ENCODE measurements around the gene EFTUD2. TPM values are rescaled to one million over a fixed set of nuclear protein-coding genes. Genes with fewer than 3 reads are reported as not detected.

The EFTUD2 gene
- total and polyA plus RNA-seq, 2 of the 8 experiments (the other 6 are each of a cell fraction or from before 2014, with no cell fraction given), result 118 to 195 TPM

DNA sequence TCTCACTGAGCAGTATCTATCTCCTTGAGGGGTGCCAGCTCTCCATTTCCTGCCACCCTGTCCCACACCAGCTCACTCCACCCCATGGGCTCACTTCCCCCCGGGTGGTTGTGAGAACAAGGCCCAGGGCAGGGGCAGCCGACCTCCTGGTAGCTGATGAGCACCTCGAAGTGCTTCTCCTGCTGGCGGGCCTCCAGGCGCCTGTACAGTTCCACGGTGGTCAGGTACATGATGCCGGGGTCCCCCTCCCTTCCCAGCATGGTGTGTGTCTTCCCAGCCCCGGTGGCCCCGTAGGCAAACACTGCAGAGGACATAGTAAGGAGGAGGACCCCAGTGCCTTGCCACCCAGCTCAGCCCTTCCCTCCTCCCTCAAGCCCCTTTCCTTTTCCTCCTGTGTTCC is 35.9 kb upstream of the EFTUD2 start:
- Histone ChIP-seq H3K4me2 (ENCODE audit: insufficient read depth in 1 of 2, low read depth in 2 of 2, low read length in 2 of 2) (no peak overlapping the region), H3K4me3 (ENCODE audit: extremely low read depth in 1 of 4, insufficient read depth in 2 of 4, low read depth in 3 of 4, low read length in 4 of 4) (no peak overlapping the region), H3K36me3 (ENCODE audit: control insufficient read depth in 2 of 4, insufficient read depth in 4 of 4, low read length in 3 of 4) (peaks cover 17 to 51% (median 41%) of the 10 kb centered on the region in 4 experiments; a peak in 7 of 8 replicates), H3K9me3 (ENCODE audit: insufficient read depth in 2 of 2, low read depth in 1 of 2, low read length in 1 of 2) (no peaks in the 10 kb centered on the region), H4K20me1 (replicated peaks in 1 of 2; ENCODE audit: control insufficient read depth in 1 of 2, insufficient read depth in 2 of 2, low read length in 2 of 2) (peaks cover 0 to 11% of the 10 kb centered on the region in 2 experiments), H3K14ac (ENCODE audit: insufficient read length) (no peak overlapping the region), H2AK5ac (ENCODE audit: low read depth, low read length) (no peak overlapping the region), H3K27ac (ENCODE audit: low read depth, low read length) (no peak overlapping the region), H3K56ac (replicated peaks; ENCODE audit: insufficient read length, low read depth, low read length) (no peak overlapping the region), H3K23ac (ENCODE audit: insufficient read length) (no peak overlapping the region), H2AFZ (ENCODE audit: low read length) (no peak overlapping the region), H2BK15ac (ENCODE audit: low read length) (no peak overlapping the region), H3K27me3 (replicated peaks in 1 of 4; ENCODE audit: control insufficient read depth in 3 of 4, extremely low read depth in 1 of 4, insufficient read depth in 3 of 4, low read length in 3 of 4) (no peaks in the 10 kb centered on the region), H2BK20ac (ENCODE audit: low read length) (no peak overlapping the region), H3K4me1 (replicated peaks in 1 of 4; ENCODE audit: control insufficient read depth in 3 of 4, insufficient read depth in 4 of 4, low read length in 3 of 4) (no peaks in the 10 kb centered on the region), H3K79me2 (ENCODE audit: control insufficient read depth in 1 of 2, insufficient read depth in 2 of 2, low read length in 2 of 2) (peaks cover 0 to 13% of the 10 kb centered on the region in 2 experiments; a peak in 2 of 4 replicates), H3K79me1 (ENCODE audit: low read depth, low read length) (peaks cover 2% of the 10 kb centered on the region; the same call in 1 of the 2 replicates), H4K5ac (ENCODE audit: insufficient read length, low read depth, low read length) (no peak overlapping the region), H4K8ac (ENCODE audit: extremely low read depth, insufficient read depth, low read length) (no peak overlapping the region), H3K9ac (replicated peaks in 1 of 4; ENCODE audit: extremely low read depth in 1 of 4, low read depth in 3 of 4, low read length in 3 of 4) (no peak overlapping the region), H3K23me2 (ENCODE audit: low read depth, low read length) (no peaks in the 10 kb centered on the region), H2BK120ac (replicated peaks; ENCODE audit: low read depth, low read length) (no peak overlapping the region), H4K91ac (replicated peaks; ENCODE audit: insufficient read length, low read length) (no peak overlapping the region), H3K4ac (replicated peaks; ENCODE audit: insufficient read length, low read depth, low read length) (no peak overlapping the region), H2BK12ac (ENCODE audit: low read depth, low read length) (no peak overlapping the region), H2BK5ac (ENCODE audit: low read depth, low read length) (no peak overlapping the region), H3K18ac (ENCODE audit: extremely low read depth, low read length) (no peak overlapping the region)
- ChIA-PET POLR2A (ENCODE audit: partially characterized antibody) (interaction anchor here (1.3 to 1.7 kb wide), 2 partner anchors 9 to 12 kb away, joined by 3 to 6 read pairs; partner anchors contain the start of gene KIF18B), CTCF (ENCODE audit: partially characterized antibody) (interaction anchor here (0.6 to 1.6 kb wide), 5 partner anchors 27 to 1903 kb away, joined by 3 to 5 read pairs (median 3); partner anchors contain the start of gene ACBD4)
- DNase-seq (ENCODE audit: low read depth in 1 of 2, low spot score in 2 of 2) (no peak), FAIRE-seq (no peak)
- WGBS, 2 experiments (ENCODE audit: extremely low coverage in 1 of 2, insufficient coverage in 1 of 2, insufficient read length in 1 of 2, insufficient replicate concordance in 2 of 2, low coverage in 1 of 2, low lambda C conversion rate in 2 of 2, missing lambda C conversion rate in 1 of 2), result 97% methylated on average over 9 of the region's 9 CpGs; no CpG with 5 or more reads in 1 of the 2 experiments
- no peak for TF ChIP-seq KDM5A (IDR thresholded peaks at IDR 0.05; ENCODE audit: low read length)
- TF ChIP-seq GABPA (IDR thresholded peaks at IDR 0.05; ENCODE audit: borderline replicate concordance, insufficient read depth, low read length), result no peak
- no peak for TF ChIP-seq SP4 (IDR thresholded peaks at IDR 0.05; ENCODE audit: low read length)
- no peak for TF ChIP-seq CREB1 (IDR thresholded peaks at IDR 0.05)
- TF ChIP-seq, protein P1, sequence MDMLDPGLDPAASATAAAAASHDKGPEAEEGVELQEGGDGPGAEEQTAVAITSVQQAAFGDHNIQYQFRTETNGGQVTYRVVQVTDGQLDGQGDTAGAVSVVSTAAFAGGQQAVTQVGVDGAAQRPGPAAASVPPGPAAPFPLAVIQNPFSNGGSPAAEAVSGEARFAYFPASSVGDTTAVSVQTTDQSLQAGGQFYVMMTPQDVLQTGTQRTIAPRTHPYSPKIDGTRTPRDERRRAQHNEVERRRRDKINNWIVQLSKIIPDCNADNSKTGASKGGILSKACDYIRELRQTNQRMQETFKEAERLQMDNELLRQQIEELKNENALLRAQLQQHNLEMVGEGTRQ (IDR thresholded peaks at IDR 0.05; ENCODE audit: low read length), result no peak
- no peak for TF ChIP-seq TCF12 (IDR thresholded peaks at IDR 0.05; ENCODE audit: low read depth, low read length)
- TF ChIP-seq, protein P2, sequence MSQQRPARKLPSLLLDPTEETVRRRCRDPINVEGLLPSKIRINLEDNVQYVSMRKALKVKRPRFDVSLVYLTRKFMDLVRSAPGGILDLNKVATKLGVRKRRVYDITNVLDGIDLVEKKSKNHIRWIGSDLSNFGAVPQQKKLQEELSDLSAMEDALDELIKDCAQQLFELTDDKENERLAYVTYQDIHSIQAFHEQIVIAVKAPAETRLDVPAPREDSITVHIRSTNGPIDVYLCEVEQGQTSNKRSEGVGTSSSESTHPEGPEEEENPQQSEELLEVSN (IDR thresholded peaks at IDR 0.05), result no peak
- no peak for TF ChIP-seq PHF8 (conservative IDR thresholded peaks at IDR 0.05; ENCODE audit: low read depth, low read length)
- no peak for TF ChIP-seq CBX8 (IDR thresholded peaks at IDR 0.05; ENCODE audit: borderline replicate concordance, low read depth, low read length)
- no peak for TF ChIP-seq YY1 (IDR thresholded peaks at IDR 0.05; ENCODE audit: low read depth, low read length)
- TF ChIP-seq BCL11A (IDR thresholded peaks at IDR 0.05; ENCODE audit: low read depth in 2 of 2, low read length in 2 of 2), result no peak
- no peak for TF ChIP-seq SIX5 (IDR thresholded peaks at IDR 0.05; ENCODE audit: low read depth, low read length)
- TF ChIP-seq CEBPB (IDR thresholded peaks at IDR 0.05; ENCODE audit: low read depth, low read length), result no peak
- TF ChIP-seq TAF1 (IDR thresholded peaks at IDR 0.05; ENCODE audit: low read depth, low read length), result no peak
